ENCODE measurements around the gene SPP1.

The SPP1 gene

DNA sequence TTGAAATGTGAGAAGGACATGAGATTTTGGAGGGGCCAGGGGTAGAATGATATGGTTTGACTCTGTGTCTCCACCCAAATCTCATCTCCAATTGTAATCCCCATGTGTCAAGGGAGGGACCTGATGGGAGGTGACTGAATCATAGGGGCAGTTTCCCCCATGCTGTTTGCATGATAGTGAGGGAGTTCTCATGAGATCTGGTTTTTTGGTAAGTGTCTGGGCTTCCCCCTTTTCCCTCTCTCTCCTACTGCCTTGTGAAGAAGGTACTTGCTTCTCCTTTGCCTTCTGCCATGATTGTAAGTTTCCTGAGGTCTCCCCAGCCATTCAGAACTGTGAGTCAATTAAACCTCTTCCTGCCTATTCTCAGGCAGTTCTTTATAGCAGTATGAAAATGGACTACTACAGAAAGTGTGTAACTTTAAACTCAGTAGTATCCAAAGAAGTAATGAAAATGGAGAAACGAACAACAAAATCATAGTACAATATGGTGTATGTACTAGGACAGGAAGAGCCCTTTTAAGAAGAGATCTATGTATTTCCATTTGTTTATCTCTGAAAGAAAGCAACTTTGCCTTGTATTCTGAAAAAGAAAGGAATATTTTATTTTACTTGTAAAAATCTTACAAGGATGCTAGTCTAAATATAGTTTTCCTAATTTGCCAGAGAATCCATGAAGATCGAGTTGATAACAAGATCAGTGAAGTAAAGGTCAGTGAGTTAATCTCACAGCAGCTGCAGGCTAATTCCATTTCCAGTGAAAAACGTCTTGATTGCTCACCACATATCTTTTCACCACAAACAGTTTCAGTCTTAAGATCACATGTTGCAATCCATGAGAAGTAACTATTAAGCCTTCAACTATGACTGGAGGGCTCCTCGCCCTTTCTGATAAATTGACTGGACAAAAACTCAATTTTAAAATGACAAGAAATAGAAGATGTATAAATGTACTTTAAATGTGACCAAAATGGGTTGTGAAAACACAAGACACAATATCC is 52.4 kb downstream of the SPP1 start:
- no peaks in the 10 kb centered on the region for H3K4me1 Mint-ChIP-seq (ENCODE audit: low read depth in 2 of 2)
- H3K36me3 Mint-ChIP-seq (ENCODE audit: insufficient read depth), result peaks cover 6% of the 10 kb centered on the region
- peaks cover 7 to 8% of the 10 kb centered on the region in 2 donors for H3K9me3 Mint-ChIP-seq
- DNase-seq, result no peak
- H3K4me3 Mint-ChIP-seq, result no peak overlapping the region
- H3K27ac Mint-ChIP-seq, result peak overlapping the region in 1 of 2 donors; percentile 19
- H3K27me3 Mint-ChIP-seq, result no peaks in the 10 kb centered on the region
- no peak for ATAC-seq (replicated peaks)

- Mint-ChIP-seq H3K4me1 (ENCODE audit: low read depth in 2 of 2) (no peaks in the 10 kb centered on the region), H3K27me3 (no peaks in the 10 kb centered on the region), H3K9me3 (peaks cover 7 to 8% of the 10 kb centered on the region in 2 donors), H3K27ac (peak overlapping the region in 1 of 2 donors; percentile 26), H3K36me3 (ENCODE audit: insufficient read depth) (peaks cover 6% of the 10 kb centered on the region), H3K4me3 (no peak overlapping the region)
- DNase-seq, result no peak
- no peak for ATAC-seq (replicated peaks)
Observed at GRCh38 chr4:88028946-88029345, 53.4 kb downstream of the SPP1 start.

- Mint-ChIP-seq H3K9me3 (peaks cover 7 to 8% of the 10 kb centered on the region in 2 donors), H3K4me1 (ENCODE audit: low read depth in 2 of 2) (no peaks in the 10 kb centered on the region), H3K27me3 (no peaks in the 10 kb centered on the region), H3K27ac (peak overlapping the region in 1 of 2 donors; percentile 26), H3K4me3 (no peak overlapping the region), H3K36me3 (ENCODE audit: insufficient read depth) (peaks cover 2% of the 10 kb centered on the region)
- DNase-seq (no peak), ATAC-seq (replicated peaks) (no peak)
Observed at GRCh38 chr4:88029556-88029955, 54.0 kb downstream of the SPP1 start.

GRCh38 chr4:88030565-88031310 is 55.2 kb downstream of the SPP1 start:
- H3K9me3 Mint-ChIP-seq, result peaks cover 5 to 7% of the 10 kb centered on the region in 2 donors
- peaks cover 2% of the 10 kb centered on the region for H3K36me3 Mint-ChIP-seq (ENCODE audit: insufficient read depth)
- no peak for DNase-seq
- H3K27ac Mint-ChIP-seq, result no peak overlapping the region
- no peaks in the 10 kb centered on the region for H3K4me1 Mint-ChIP-seq (ENCODE audit: low read depth in 2 of 2)
- H3K27me3 Mint-ChIP-seq, result no peaks in the 10 kb centered on the region
- ATAC-seq (replicated peaks), result no peak
- H3K4me3 Mint-ChIP-seq, result no peak overlapping the region

Measured in effector memory CD8-positive, alpha-beta T cell (primary cell).